GM12878 (cell line): Measurements from ENCODE around the gene HERPUD1.

Source experiments
- BRCA1 ChIP-seq: IDR thresholded peaks from 2 replicates; pipeline ENCODE4 v1.6.1; 2011; ENCODE audit warnings: low read depth, low read length, improper control_type of control experiment
- CHD1 ChIP-seq: IDR thresholded peaks from 2 replicates; pipeline ENCODE4 v1.6.1; 2012; ENCODE audit warnings: low read depth, low read length, improper control_type of control experiment
- CTCF ChIP-seq, 3 experiments: IDR thresholded peaks in 2 of 3; conservative IDR thresholded peaks in 1 of 3; 2 replicates each; pipeline ENCODE4 v1.5.1; 2011; ENCODE audit warnings: low read depth in 3 of 3, low read length in 3 of 3, mild to moderate bottlenecking in 3 of 3, control low read depth in 2 of 3, moderate library complexity in 2 of 3, inconsistent platforms in 1 of 3, mixed read lengths in 1 of 3; ENCODE audit not compliant: control insufficient read depth in 2 of 3, insufficient read depth in 1 of 3; ENCODE audit errors: extremely low read depth in 1 of 3
- ELK1 ChIP-seq: IDR thresholded peaks from 2 replicates; pipeline ENCODE4 v1.6.1; 2012; ENCODE audit warnings: low read depth, low read length, improper control_type of control experiment
- HCFC1 ChIP-seq: fragments of 150-350 bp; IDR thresholded peaks from 2 replicates; pipeline ENCODE4 v1.6.1; 2014; ENCODE audit warnings: low read length
- HDAC6 ChIP-seq: fragments of 200-600 bp; sonication (generic); IDR thresholded peaks from one replicate; pipeline ENCODE4 v1.8.0; 2017; ENCODE audit warnings: antibody characterized with exemption; ENCODE audit not compliant: unreplicated experiment
- MYC ChIP-seq: IDR thresholded peaks from 2 replicates; pipeline ENCODE4 v1.6.1; 2011; ENCODE audit warnings: mild to moderate bottlenecking, low read length, moderate library complexity, inconsistent platforms; ENCODE audit not compliant: insufficient read depth, insufficient replicate concordance, insufficient read length, severe bottlenecking
- POLR2A ChIP-seq: IDR thresholded peaks from 2 replicates; pipeline ENCODE4 v1.6.1; 2011; ENCODE audit warnings: low read depth, mild to moderate bottlenecking, low read length
- POLR2AphosphoS5 ChIP-seq: IDR thresholded peaks from 2 replicates; pipeline ENCODE4 v1.6.1; 2011; ENCODE audit warnings: mild to moderate bottlenecking, low read length, inconsistent platforms

- no peak for TF ChIP-seq CTCF (IDR thresholded peaks at IDR 0.05 in 2 of 3, conservative IDR thresholded peaks at IDR 0.05 in 1 of 3; ENCODE audit: control insufficient read depth in 2 of 3, extremely low read depth in 1 of 3, insufficient read depth in 1 of 3, low read depth in 3 of 3, low read length in 3 of 3)
- TF ChIP-seq POLR2A, result no peak
- TF ChIP-seq HDAC6, result no peak
- TF ChIP-seq BRCA1, result no peak
- TF ChIP-seq HCFC1, result no peak
- no peak for TF ChIP-seq CHD1
- no peak for TF ChIP-seq POLR2AphosphoS5
- no peak for TF ChIP-seq ELK1
- TF ChIP-seq MYC, result no peak
These were observed 29.9 kb downstream of the HERPUD1 start, which contains the start of gene CETP for GRCh38 chr16:56961851-56962281.
